ENCODE results near the gene ALX4.

Gene ALX4

GRCh38 chr11:44213148-44213547 lies 96.8 kb downstream of the ALX4 start:
- Histone ChIP-seq H3K4me2 (ENCODE audit: low read length, poor library complexity, severe bottlenecking) (no peak overlapping the region), H3K36me3 (ENCODE audit: control insufficient read depth in 1 of 2, insufficient read depth in 2 of 2, low read depth in 1 of 2, low read length in 2 of 2) (peaks cover 0 to 20% of the 10 kb centered on the region in 2 experiments), H2BK5ac (ENCODE audit: low read depth, low read length, poor library complexity, severe bottlenecking) (no peak overlapping the region), H4K8ac (ENCODE audit: low read length) (no peak overlapping the region), H4K91ac (ENCODE audit: low read length) (no peak overlapping the region), H2BK12ac (ENCODE audit: low read length in 2 of 2) (no peak overlapping the region), H3K18ac (ENCODE audit: low read depth in 1 of 2, low read length in 2 of 2) (no peak overlapping the region), H3K14ac (ENCODE audit: low read length in 2 of 2) (no peak overlapping the region), H3K23ac (ENCODE audit: low read length in 2 of 2) (no peak overlapping the region), H3K9me3 (ENCODE audit: control insufficient read depth, low read length) (peaks cover 9% of the 10 kb centered on the region), H3K27me3 (ENCODE audit: control insufficient read depth in 1 of 2, insufficient read depth in 1 of 2, low read length in 2 of 2) (no peaks in the 10 kb centered on the region), H2AFZ (ENCODE audit: low read depth, low read length) (no peak overlapping the region), H3K4me3 (ENCODE audit: insufficient read depth in 1 of 2, low read depth in 1 of 2, low read length in 2 of 2) (no peak overlapping the region), H3K27ac (ENCODE audit: low read length, poor library complexity, severe bottlenecking) (no peak overlapping the region), H3K9ac (ENCODE audit: low read length) (no peak overlapping the region), H2AK5ac (ENCODE audit: low read length, severe bottlenecking) (no peak overlapping the region), H2BK120ac (ENCODE audit: low read depth, low read length) (no peak overlapping the region), H3K79me1 (replicated peaks; ENCODE audit: low read length, poor library complexity, severe bottlenecking) (no peaks in the 10 kb centered on the region), H3K4me1 (ENCODE audit: control insufficient read depth, insufficient read depth, low read depth, low read length) (no peaks in the 10 kb centered on the region), H3K4ac (ENCODE audit: low read depth in 1 of 2, low read length in 2 of 2) (no peak overlapping the region), H2BK15ac (ENCODE audit: low read depth, poor library complexity, severe bottlenecking) (no peak overlapping the region)
- DNase-seq = no peak
- WGBS = no CpG with 5 or more reads among the region's 1 CpG

- no peak overlapping the region for H2AK5ac ChIP-seq (ENCODE audit: low read length, severe bottlenecking)
- no peak overlapping the region for H2AFZ ChIP-seq (ENCODE audit: low read depth, low read length)
- H3K18ac ChIP-seq (ENCODE audit: low read depth in 1 of 2, low read length in 2 of 2) = no peak overlapping the region
- no peak overlapping the region for H3K4me3 ChIP-seq (ENCODE audit: insufficient read depth in 1 of 2, low read depth in 1 of 2, low read length in 2 of 2)
- H4K91ac ChIP-seq (ENCODE audit: low read length) = no peak overlapping the region
- H3K9ac ChIP-seq (ENCODE audit: low read length) = no peak overlapping the region
- H3K27me3 ChIP-seq (ENCODE audit: control insufficient read depth in 1 of 2, insufficient read depth in 1 of 2, low read length in 2 of 2) = no peaks in the 10 kb centered on the region
- 71% methylated on average over 1 of the region's 6 CpGs for WGBS
- H3K27ac ChIP-seq (ENCODE audit: low read length, poor library complexity, severe bottlenecking) = no peak overlapping the region
- H3K79me1 ChIP-seq (replicated peaks; ENCODE audit: low read length, poor library complexity, severe bottlenecking) = no peaks in the 10 kb centered on the region
- H3K14ac ChIP-seq (ENCODE audit: low read length in 2 of 2) = no peak overlapping the region
- no peak for DNase-seq
- H2BK12ac ChIP-seq (ENCODE audit: low read length in 2 of 2) = no peak overlapping the region
- H3K36me3 ChIP-seq (ENCODE audit: control insufficient read depth in 1 of 2, insufficient read depth in 2 of 2, low read depth in 1 of 2, low read length in 2 of 2) = peaks cover 3 to 21% of the 10 kb centered on the region in 2 experiments
- H3K9me3 ChIP-seq (ENCODE audit: control insufficient read depth, low read length) = peaks cover 9% of the 10 kb centered on the region
- no peak overlapping the region for H2BK5ac ChIP-seq (ENCODE audit: low read depth, low read length, poor library complexity, severe bottlenecking)
- H3K23ac ChIP-seq (ENCODE audit: low read length in 2 of 2) = no peak overlapping the region
- no peak overlapping the region for H4K8ac ChIP-seq (ENCODE audit: low read length)
- no peaks in the 10 kb centered on the region for H3K4me1 ChIP-seq (ENCODE audit: control insufficient read depth, insufficient read depth, low read depth, low read length)
- H3K4me2 ChIP-seq (ENCODE audit: low read length, poor library complexity, severe bottlenecking) = no peak overlapping the region
- H2BK120ac ChIP-seq (ENCODE audit: low read depth, low read length) = no peak overlapping the region
- H3K4ac ChIP-seq (ENCODE audit: low read depth in 1 of 2, low read length in 2 of 2) = no peak overlapping the region
- H2BK15ac ChIP-seq (ENCODE audit: low read depth, poor library complexity, severe bottlenecking) = no peak overlapping the region
These were observed 97.8 kb downstream of the ALX4 start for GRCh38 chr11:44212128-44212527.
